G401 (cell line): Measurements from ENCODE around the gene DOK6. TPM values are rescaled to one million over a fixed set of nuclear protein-coding genes. Genes with fewer than 3 reads are reported as not detected.
"Not testable (repeated sequence)": the region's sequence is repeated elsewhere in the genome, so short reads cannot be mapped to it uniquely, and the experiment has no call there.

Source experiments
- DNase-seq: peaks from one replicate; pipeline ENCODE4 v3.0.0-alpha.2; 2015; ENCODE audit warnings: low spot score
- in situ Hi-C: cut with HindIII; loops from 2 replicates; pipeline ENCODE4 v1.10.0; 2016; ENCODE audit warnings: low sequenced_read_pairs, mixed read lengths
- total RNA-seq: library from RNA; depleted of rRNA; stranded (reverse); fragments of >200 nt; shearing (Covaris generic); gene quantifications from 2 replicates; pipeline ENCODE4 v1.2.3, GENCODE V29; 2014; rRNA removed

The DOK6 gene
- 0.06 and 0.10 TPM in 2 replicates for total RNA-seq

- peak; percentile 84 for DNase-seq
- in situ Hi-C loops: no loop called here
These were observed at the start of gene DOK6 for GRCh38 chr18:69400253-69400975. DOK6 (plus strand) TSS chr18:69400888.

DNA sequence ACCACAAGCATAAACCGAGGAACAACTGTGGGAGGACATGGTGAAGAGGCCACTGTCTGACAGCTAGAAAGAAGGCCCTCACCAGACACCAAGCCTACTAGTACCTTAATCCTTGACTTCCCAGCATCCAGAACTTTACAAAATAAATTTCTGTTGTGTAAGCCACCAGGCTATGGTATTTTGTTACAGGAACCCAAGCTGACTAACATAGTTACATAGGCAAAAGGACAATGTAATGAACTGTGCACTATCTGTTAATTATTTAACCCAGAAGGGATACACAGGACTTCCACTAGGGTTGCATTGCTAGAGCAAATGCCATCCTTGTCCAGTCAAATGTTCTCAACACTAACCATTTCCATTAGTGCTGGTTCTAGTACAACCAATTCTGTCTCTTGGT is 47.7 kb upstream of the DOK6 start:
- in situ Hi-C loops: no loop called here
- DNase-seq: no peak

- in situ Hi-C loops: no loop called here
- DNase-seq: no peak
These were observed 43.1 kb upstream of the DOK6 start for GRCh38 chr18:69357590-69357989.

- no peak for DNase-seq
- in situ Hi-C loops: no loop called here
These were observed 42.3 kb upstream of the DOK6 start for GRCh38 chr18:69358212-69358895.

DNA sequence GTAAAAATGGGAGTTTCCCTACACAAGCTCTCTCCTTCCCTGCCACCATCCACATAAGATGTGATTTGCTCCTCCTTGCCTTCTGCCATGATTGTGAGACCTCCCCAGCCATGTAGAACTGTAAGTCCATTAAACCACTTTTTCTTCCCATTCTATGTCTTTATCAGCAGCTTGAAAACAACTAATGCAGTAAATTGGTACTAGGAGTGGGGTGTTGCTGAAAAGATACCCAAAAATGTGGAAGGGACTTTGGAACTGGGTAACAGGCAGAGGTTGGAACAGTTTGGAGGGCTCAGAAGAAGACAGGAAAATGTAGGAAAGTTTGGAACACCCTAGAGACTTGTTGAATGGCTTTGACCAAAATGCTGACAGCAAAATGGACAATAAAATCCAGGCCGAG is 40.9 kb upstream of the DOK6 start:
- in situ Hi-C loops, DNase-seq: not testable (repeated sequence)

GRCh38 chr18:69364930-69365329 is 35.8 kb upstream of the DOK6 start:
- no peak for DNase-seq
- in situ Hi-C loops: no loop called here

DNA sequence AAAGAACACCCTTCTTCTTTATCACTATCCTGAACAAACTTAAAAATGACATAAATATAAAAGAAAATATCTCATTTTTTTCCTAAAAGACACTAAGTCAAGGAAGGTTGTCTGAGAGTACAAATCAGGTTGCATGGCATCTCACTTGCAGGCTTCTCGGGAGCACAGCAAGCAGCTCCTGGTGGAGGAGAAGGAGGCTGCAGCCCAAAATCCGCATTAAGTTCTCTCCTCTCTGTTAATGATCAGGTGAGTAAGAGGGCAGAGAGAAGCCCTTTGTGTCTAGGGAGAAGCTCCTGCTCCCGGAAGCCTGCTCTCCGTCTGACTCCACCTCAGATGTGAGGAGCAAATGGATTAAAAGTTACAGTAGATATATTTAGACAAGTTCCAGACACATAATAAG is 35.0 kb upstream of the DOK6 start:
- no peak for DNase-seq
- in situ Hi-C loops: no loop called here

GRCh38 chr18:69367104-69367503 is 33.6 kb upstream of the DOK6 start:
- DNase-seq: no peak
- in situ Hi-C loops: no loop called here

- in situ Hi-C loops: no loop called here
These were observed 29.0 kb upstream of the DOK6 start for GRCh38 chr18:69371729-69372128.

DNA sequence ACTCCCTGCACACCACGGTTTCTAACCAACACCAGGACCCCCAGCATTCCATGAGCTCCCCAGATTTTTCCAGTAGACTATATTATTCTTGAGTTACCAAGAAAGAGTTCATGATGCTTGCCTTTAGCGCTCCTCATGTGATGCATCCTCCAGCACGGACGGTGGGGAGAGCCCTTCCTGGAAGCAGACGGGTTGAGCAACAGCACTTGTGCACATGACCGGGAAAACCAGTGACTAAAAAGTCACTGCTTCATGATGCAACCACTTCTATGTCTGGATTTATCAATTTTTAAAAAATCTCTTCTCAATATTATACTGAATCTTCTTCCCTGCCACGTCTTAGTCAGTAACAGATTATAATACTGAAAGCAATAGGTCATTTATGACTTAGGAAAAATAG is 20.4 kb upstream of the DOK6 start:
- in situ Hi-C loops: no loop called here
- DNase-seq: no peak

More at GRCh38 chr18:69371729-69372128, 29.0 kb upstream of the DOK6 start:
- no peak for DNase-seq

DNA sequence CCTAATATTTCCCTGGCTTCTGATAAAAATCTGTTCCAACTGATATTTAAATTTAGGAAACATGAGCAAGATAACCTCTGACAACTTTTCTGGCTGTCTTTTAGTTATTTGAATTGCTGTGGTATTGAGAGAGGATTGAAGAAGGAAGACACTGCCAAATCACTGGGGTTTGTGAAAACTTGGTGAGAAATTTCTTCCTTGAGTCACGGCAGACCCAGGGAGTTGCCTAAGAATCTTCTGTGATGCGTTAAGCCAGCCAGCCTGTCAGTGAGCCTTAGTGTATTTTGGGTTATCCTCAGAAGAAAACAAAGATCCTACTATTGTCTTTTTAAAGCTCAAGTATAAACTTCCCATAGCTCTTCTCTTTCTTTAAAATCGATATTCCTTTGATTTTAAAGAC is 17.5 kb upstream of the DOK6 start:
- in situ Hi-C loops: no loop called here

GRCh38 chr18:69387186-69387585 is 13.5 kb upstream of the DOK6 start:
- in situ Hi-C loops: no loop called here
- DNase-seq: no peak

More for the DNA sequence above, 17.5 kb upstream of the DOK6 start:
- no peak for DNase-seq

- DNase-seq: no peak
- in situ Hi-C loops: no loop called here
These were observed 12.5 kb upstream of the DOK6 start for GRCh38 chr18:69388222-69388621.

GRCh38 chr18:69397096-69397495 is 3.6 kb upstream of the DOK6 start:
- in situ Hi-C loops: no loop called here
- DNase-seq: no peak

DNA sequence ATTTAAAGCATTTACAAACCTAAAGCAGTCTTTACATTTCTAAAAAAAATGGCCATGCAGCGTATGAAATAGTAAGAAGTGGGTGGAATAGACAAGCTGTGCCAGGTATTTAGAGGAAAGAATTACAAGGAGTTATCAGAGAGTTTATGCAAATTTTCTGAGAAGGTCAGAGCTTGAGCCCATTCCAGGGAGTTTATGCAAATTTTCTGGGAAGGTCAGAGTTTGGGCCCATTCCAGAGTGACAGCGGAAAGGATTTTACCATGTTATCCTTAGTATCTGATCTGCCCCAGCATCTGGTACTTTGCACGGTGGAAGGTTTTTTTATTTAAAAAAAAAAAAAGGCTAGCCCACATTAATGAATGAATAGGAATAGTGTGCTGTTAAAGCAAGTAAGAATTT is 1.4 kb upstream of the DOK6 start:
- in situ Hi-C loops: no loop called here
- peak; percentile 14 for DNase-seq

DNA sequence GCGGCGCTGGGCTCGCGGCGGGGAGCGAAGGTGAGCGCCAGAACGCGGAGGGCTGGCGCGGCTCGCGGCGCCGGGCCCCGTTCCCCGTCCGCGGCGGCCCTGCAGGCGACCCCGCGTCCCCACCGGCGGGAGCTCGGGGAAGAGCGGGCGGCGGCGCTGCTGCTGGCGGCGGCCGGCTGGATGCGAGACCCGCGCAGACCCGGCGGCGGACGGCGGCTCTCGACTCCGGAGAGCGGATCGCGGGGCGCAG is 213 bp downstream of the DOK6 start:
- in situ Hi-C loops: no loop called here
- no peak for DNase-seq

- in situ Hi-C loops: no loop called here
- DNase-seq: peak; percentile 54
These were observed 711 bp downstream of the DOK6 start for GRCh38 chr18:69401226-69401971.

DNA sequence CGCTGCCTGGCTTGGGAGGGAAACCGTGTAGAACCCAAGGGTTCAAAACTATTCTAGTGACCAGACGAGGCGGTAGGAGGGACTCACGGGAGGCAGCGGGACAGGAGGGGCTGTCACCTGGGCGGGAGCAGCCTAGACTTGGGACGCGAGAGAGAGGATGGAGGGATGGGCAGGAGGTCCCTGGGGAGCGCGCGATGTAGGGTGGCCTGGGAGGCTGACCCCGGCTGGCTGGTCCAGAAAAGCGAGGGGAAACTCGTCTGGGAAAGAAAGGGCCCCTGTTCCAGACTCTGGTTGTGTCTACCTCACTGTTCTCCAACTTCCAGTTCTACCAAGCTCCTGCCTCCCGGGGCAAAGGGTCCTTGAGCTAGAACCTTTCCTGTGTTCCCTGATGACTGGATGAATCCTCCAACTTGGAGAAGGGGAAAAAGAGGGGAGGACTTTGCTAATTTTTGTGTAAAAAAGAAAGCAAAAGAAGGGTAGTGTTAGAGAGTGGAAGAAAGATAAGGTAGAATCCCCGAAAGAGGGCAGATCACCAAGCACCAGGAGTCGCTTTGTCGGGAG is 1.4 kb downstream of the DOK6 start:
- in situ Hi-C loops: no loop called here
- DNase-seq: peak; percentile 27

- in situ Hi-C loops: no loop called here
- peak; percentile 46 for DNase-seq
These were observed 1.9 kb downstream of the DOK6 start for GRCh38 chr18:69402533-69402989.

- DNase-seq: no peak
- in situ Hi-C loops: no loop called here
These were observed 7.8 kb downstream of the DOK6 start for GRCh38 chr18:69408522-69408921.
